Measurements from ENCODE around the gene PAPOLG. TPM values are rescaled to one million over a fixed set of nuclear protein-coding genes. Genes with fewer than 3 reads are reported as not detected.

The PAPOLG gene
- total and polyA plus RNA-seq, 2 of the 4 experiments (the other 2 are of a cell fraction) = 3.5 to 12.4 TPM

GRCh38 chr2:60836491-60836890 is 80.4 kb downstream of the PAPOLG start:
- Histone ChIP-seq H3K9me1 (ENCODE audit: insufficient read depth, low read length) (no peaks in the 10 kb centered on the region), H3K4ac (ENCODE audit: low read depth, low read length) (no peak overlapping the region), H2AFZ (replicated peaks; ENCODE audit: low read length, poor library complexity) (no peak overlapping the region), H3K9me3 (ENCODE audit: control insufficient read depth, insufficient read depth, low read length) (no peaks in the 10 kb centered on the region), H4K91ac (ENCODE audit: insufficient read depth, low read depth, low read length) (no peak overlapping the region), H4K20me1 (ENCODE audit: insufficient read depth, low read length) (no peaks in the 10 kb centered on the region), H3K14ac (replicated peaks; ENCODE audit: low read depth, low read length) (no peak overlapping the region), H2BK120ac (ENCODE audit: low read depth, low read length) (no peak overlapping the region), H2AK5ac (ENCODE audit: low read depth, low read length) (no peak overlapping the region), H4K5ac (ENCODE audit: low read depth, low read length) (no peak overlapping the region), H3K4me3 (ENCODE audit: insufficient read depth, low read depth, low read length) (no peak overlapping the region), H3K23ac (ENCODE audit: low read depth, low read length) (no peak overlapping the region), H3K27ac (ENCODE audit: insufficient read depth, low read length) (no peak overlapping the region), H3K36me3 (ENCODE audit: control insufficient read depth, insufficient read depth, low read length) (no peaks in the 10 kb centered on the region), H3K56ac (ENCODE audit: extremely low read depth, insufficient read depth, low read length) (no peak overlapping the region), H3K27me3 (ENCODE audit: control insufficient read depth, insufficient read depth, low read length) (peaks cover 26% of the 10 kb centered on the region), H2BK5ac (ENCODE audit: low read depth, low read length, poor library complexity, severe bottlenecking) (no peak overlapping the region), H2AK9ac (replicated peaks; ENCODE audit: low read depth, low read length, poor library complexity) (no peak overlapping the region), H3K4me1 (ENCODE audit: control insufficient read depth, insufficient read depth, low read length) (no peaks in the 10 kb centered on the region), H4K8ac (ENCODE audit: low read depth in 2 of 2, low read length in 2 of 2) (no peak overlapping the region), H2BK15ac (ENCODE audit: low read depth, low read length) (no peak overlapping the region), H3K79me1 (ENCODE audit: low read depth in 1 of 2, low read length in 2 of 2) (no peaks in the 10 kb centered on the region), H3K9ac (ENCODE audit: low read depth, low read length) (no peak overlapping the region), H3K4me2 (ENCODE audit: low read depth, low read length) (no peak overlapping the region), H2BK20ac (ENCODE audit: low read depth, low read length) (no peak overlapping the region), H3K18ac (ENCODE audit: low read depth, low read length) (no peak overlapping the region)
- TF ChIP-seq RCOR1 (IDR thresholded peaks at IDR 0.05; ENCODE audit: insufficient replicate concordance, low read length) (no peak), CEBPB (IDR thresholded peaks at IDR 0.05; ENCODE audit: low read depth, low read length) (0 out of 2 replicates have a peak, but pooled peaks have one; percentile 24), CTCF (conservative IDR thresholded peaks at IDR 0.05; ENCODE audit: low read depth, low read length) (no peak), CHD1 (IDR thresholded peaks at IDR 0.05; ENCODE audit: low read depth, low read length) (no peak), BHLHE40 (IDR thresholded peaks at IDR 0.05; ENCODE audit: low read depth, low read length) (no peak), RAD21 (IDR thresholded peaks at IDR 0.05; ENCODE audit: low read length) (no peak), RFX5 (IDR thresholded peaks at IDR 0.05; ENCODE audit: low read depth, low read length) (no peak), FOS (IDR thresholded peaks at IDR 0.05; ENCODE audit: low read depth, low read length) (no peak)
- BruUV-seq (replicated peaks) = no TSS peak
- dilution Hi-C loops (cut with HindIII; ENCODE audit: low sequenced_read_pairs, unreplicated experiment) = no loop called here
- POLR2A ChIA-PET (ENCODE audit: unreplicated experiment) = no interaction called here
- in situ Hi-C loops (cut with MboI; ENCODE audit: low sequenced_read_pairs) = no loop called here
- CTCF ChIA-PET = no interaction called here
- ATAC-seq (ENCODE audit: low read depth) (no peak), DNase-seq (no peak)
- WGBS, 2 experiments (ENCODE audit: extremely low coverage in 2 of 2, insufficient read length in 1 of 2) = no CpG with 5 or more reads among the region's 3 CpGs
- intact Hi-C loops (cut with micrococcal nuclease) = no loop called here
